Ovary (tissue), 9 donors: ENCODE results near the gene BEND6. TPM values are rescaled to one million over a fixed set of nuclear protein-coding genes. Genes with fewer than 3 reads are reported as not detected.

Experiments
- DNase-seq, 5 donors: peaks; one replicate each; pipeline ENCODE4 v3.0.0-alpha.2; 2019 to 2020
- H3K27ac ChIP-seq, 2 donors: fragments of 200-600 bp; one replicate each; pipeline versions ENCODE4 v1.5.1 to v1.8.0; 2019 to 2022
- H3K27me3 ChIP-seq: fragments of 200-600 bp; one replicate; pipeline ENCODE4 v1.8.0; 2022
- H3K36me3 ChIP-seq: fragments of 200-600 bp; sonication (generic); one replicate; pipeline ENCODE4 v1.5.1; 2019
- H3K4me1 ChIP-seq: one replicate; pipeline ENCODE4 v1.8.1; 2013; ENCODE audit warnings: mild to moderate bottlenecking, moderate library complexity; ENCODE audit not compliant: insufficient read depth
- H3K4me3 ChIP-seq: fragments of 200-600 bp; sonication (generic); one replicate; pipeline ENCODE4 v1.5.1; 2017
- H3K9me3 ChIP-seq, 2 donors: fragments of 200-600 bp in 1 of 2; sonication (generic) in 1 of 2; one replicate each; pipeline versions ENCODE4 v1.5.1 to v1.8.1; 2013 to 2019; ENCODE audit warnings: mild to moderate bottlenecking in 1 of 2, moderate library complexity in 1 of 2
- CTCF ChIP-seq, 3 donors: fragments of 450-650 bp in 2 of 3; fragments of 200-600 bp in 1 of 3; IDR thresholded peaks; one replicate each; pipeline versions ENCODE4 v1.5.1 to v1.8.0; 2016 to 2022; ENCODE audit warnings: antibody characterized with exemption in 3 of 3, mild to moderate bottlenecking in 1 of 3
- EP300 ChIP-seq: sonication (generic); formaldehyde crosslinking; IDR thresholded peaks from one replicate; pipeline ENCODE4 v1.6.1; 2017; ENCODE audit warnings: antibody characterized with exemption
- POLR2A ChIP-seq: fragments of 450-650 bp; IDR thresholded peaks from one replicate; pipeline ENCODE4 v1.6.1; 2017; ENCODE audit warnings: antibody characterized with exemption, mild to moderate bottlenecking, moderate library complexity
- WGBS, 3 donors: extraction: QIAGEN DNeasy Blood & Tissue Kit in 1 of 3; methylation state at CpG; one replicate each; pipeline versions ENCODE4 v1.1.5 to v1.1.7; 2013 to 2017; 5-methylcytosine and 5-hydroxymethylcytosine counted together
- intact Hi-C, 4 donors: fragments of 100-400 bp; cut with DNase I; formaldehyde crosslinking; loops; one replicate each; pipeline versions ENCODE4 v1.11.0 to v1.15.1; 2022 to 2023
- polyA plus RNA-seq, 2 donors: library from polyadenylated mRNA; stranded (reverse); fragments of 200-250 nt in 1 of 2; fragments of 350-450 nt in 1 of 2; fragmentation: Illumina TruSeq in 1 of 2; extraction: RNeasy Lipid Tissue Mini Kit (QIAGEN cat#74804) in 1 of 2; gene quantifications; one replicate each; pipeline ENCODE4 v1.2.3, GENCODE V29; 2013 to 2014
- total RNA-seq, 7 donors: library from RNA; depleted of rRNA in 2 of 7; stranded (reverse); fragments of >200 nt in 2 of 7; fragmentation: NEBNext Ultra II Directional in 3 of 7; extraction: Animal tissue kit (Norgen Biotek cat#: 25700) in 3 of 7; gene quantifications; one replicate each; pipeline versions ENCODE4 v1.1.0 to v1.2.4, GENCODE V29; 2016 to 2023
- donor health status: DM: no; HTN: no; CAD: no; lungs with moderate emphysema.
- donor health status: DM: no; HTN: no; CAD: no.
- donor health status: Bipolar disorder and iron deficiency.
- donor health status: DM: yes; HTN: yes; CAD: no.
- donor health status: DM: no; HTN: no; CAD: no.
- donor health status: DM: yes; HTN: yes; CAD: no.

The BEND6 gene
- total and polyA plus RNA-seq, 9 donors: 1.3 to 5.2 (median 2.2) TPM

DNA sequence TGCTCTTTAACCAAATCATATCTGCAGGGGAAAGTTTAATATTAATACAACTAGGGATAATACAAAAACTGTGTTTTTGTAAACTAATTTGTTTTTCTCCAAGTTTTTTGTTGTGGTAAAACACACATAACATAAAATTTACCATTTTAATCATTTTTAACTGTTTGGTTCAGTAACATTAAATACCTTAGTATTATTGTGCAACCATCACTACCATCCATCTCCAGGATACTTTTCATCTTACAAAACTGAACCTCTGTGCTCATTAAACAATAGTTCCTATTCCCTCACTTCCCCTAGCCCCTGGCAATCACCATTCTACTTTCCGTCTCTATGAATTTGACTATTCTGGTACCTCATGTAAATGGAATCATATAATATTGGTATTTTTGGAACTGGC is 15.9 kb downstream of the BEND6 start:
- Histone ChIP-seq H3K27me3 (no peaks in the 10 kb centered on the region), H3K4me1 (no peaks in the 10 kb centered on the region), H3K4me3 (no peak overlapping the region), H3K27ac (no peak overlapping the region), H3K36me3 (no peaks in the 10 kb centered on the region), H3K9me3 (no peaks in the 10 kb centered on the region)
- TF ChIP-seq EP300 (no peak), POLR2A (no peak), CTCF (IDR thresholded peaks at IDR 0.05) (no peak)
- intact Hi-C loops: loop anchor here in 1 of 4 donors (1.0 kb wide), 1 partner anchor 8 kb away; no protein-coding TSS in a partner anchor
- WGBS, 3 donors: 94 to 100% (median 97%) methylated on average over 1 of the region's 1 CpG
- no peak for DNase-seq

- Histone ChIP-seq H3K4me3 (no peak overlapping the region), H3K27me3 (no peaks in the 10 kb centered on the region), H3K27ac (no peak overlapping the region), H3K36me3 (no peaks in the 10 kb centered on the region), H3K4me1 (no peaks in the 10 kb centered on the region), H3K9me3 (no peaks in the 10 kb centered on the region)
- DNase-seq: no peak
- 93 to 94% (median 94%) methylated on average over 1 of the region's 1 CpG for WGBS, 3 donors
- intact Hi-C loops: no loop called here
- TF ChIP-seq POLR2A (no peak), CTCF (IDR thresholded peaks at IDR 0.05) (no peak), EP300 (no peak)
These were observed 22.3 kb downstream of the BEND6 start for GRCh38 chr6:56977192-56977591.

DNA sequence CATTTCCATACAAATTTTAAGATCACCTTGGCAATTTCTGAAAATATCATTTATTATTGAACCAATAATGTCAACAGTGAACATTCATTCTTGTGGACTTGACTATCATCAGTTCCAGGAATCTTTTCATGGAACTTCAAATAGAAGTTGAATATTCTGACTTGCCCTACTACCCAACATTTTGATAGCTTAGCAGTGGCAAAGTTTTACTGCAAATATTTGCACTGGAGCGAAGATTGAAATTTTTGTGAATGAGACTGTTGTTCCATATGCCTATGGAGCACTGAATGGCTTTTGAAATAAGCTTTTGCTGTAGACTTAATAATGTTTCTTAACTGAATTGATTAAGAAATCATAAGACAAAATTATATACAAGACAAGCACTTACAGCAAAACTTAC is 23.6 kb downstream of the BEND6 start:
- H3K36me3 ChIP-seq: no peaks in the 10 kb centered on the region
- DNase-seq: no peak
- H3K4me3 ChIP-seq: no peak overlapping the region
- intact Hi-C loops: no loop called here
- WGBS, 3 donors: 94 to 99% (median 98%) methylated on average over 1 of the region's 1 CpG
- H3K9me3 ChIP-seq: no peaks in the 10 kb centered on the region
- no peaks in the 10 kb centered on the region for H3K27me3 ChIP-seq
- no peak for TF ChIP-seq CTCF (IDR thresholded peaks at IDR 0.05)
- no peak for TF ChIP-seq EP300
- H3K27ac ChIP-seq: no peak overlapping the region
- no peaks in the 10 kb centered on the region for H3K4me1 ChIP-seq

DNA sequence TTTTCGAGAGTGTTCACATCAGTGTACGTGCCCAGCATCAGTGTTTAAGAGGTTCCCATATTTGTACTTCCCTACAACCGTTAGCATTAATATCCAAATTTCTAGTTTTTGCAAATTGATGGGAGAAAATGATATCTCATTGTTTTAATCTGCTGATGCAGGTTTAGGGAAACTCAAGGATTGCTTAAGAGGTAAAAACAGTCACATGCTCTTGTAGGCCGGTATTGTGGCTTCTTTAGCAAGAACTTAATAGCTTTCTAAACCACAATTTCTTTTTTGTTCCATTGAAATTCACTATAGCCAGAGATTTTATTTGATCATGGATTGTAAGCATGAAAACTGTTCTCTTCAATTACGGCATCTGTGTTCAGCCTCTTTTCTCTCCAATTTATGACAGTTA is 29.5 kb downstream of the BEND6 start:
- Histone ChIP-seq H3K36me3 (no peaks in the 10 kb centered on the region), H3K4me3 (no peak overlapping the region), H3K27ac (no peak overlapping the region), H3K9me3 (no peaks in the 10 kb centered on the region), H3K27me3 (no peaks in the 10 kb centered on the region), H3K4me1 (no peaks in the 10 kb centered on the region)
- DNase-seq: no peak
- TF ChIP-seq EP300: no peak
- no peak for TF ChIP-seq CTCF (IDR thresholded peaks at IDR 0.05)
- TF ChIP-seq POLR2A: no peak
- intact Hi-C loops: no loop called here
- 81 to 92% (median 88%) methylated on average over 5 of the region's 5 CpGs for WGBS, 3 donors

DNA sequence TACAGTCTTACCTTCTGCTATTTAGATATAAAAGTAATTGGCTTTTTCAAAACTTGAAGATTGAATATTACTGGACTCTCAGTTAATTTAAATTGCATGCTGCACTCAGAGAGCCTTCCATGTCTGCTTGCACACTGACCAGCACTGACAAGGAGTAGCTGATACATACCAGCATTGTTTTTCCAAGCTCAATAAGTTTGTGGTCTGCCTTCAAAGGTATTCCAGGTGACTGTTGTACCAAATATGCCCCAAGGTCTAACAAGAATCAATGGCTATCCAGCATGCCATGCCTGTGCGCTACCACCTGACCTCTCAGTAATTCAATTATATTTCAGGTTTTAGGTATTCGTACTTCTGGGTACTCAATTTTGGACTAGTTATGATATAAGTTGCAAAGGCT is 30.0 kb downstream of the BEND6 start:
- no peaks in the 10 kb centered on the region for H3K36me3 ChIP-seq
- H3K27me3 ChIP-seq: no peaks in the 10 kb centered on the region
- H3K4me3 ChIP-seq: no peak overlapping the region
- H3K9me3 ChIP-seq: no peaks in the 10 kb centered on the region
- H3K4me1 ChIP-seq: no peaks in the 10 kb centered on the region
- no peak for DNase-seq
- H3K27ac ChIP-seq: no peak overlapping the region
- intact Hi-C loops: no loop called here
- TF ChIP-seq EP300 (no peak), POLR2A (no peak)
- WGBS, 3 donors: 97 to 100% (median 99%) methylated on average over 2 of the region's 2 CpGs
